HepG2 (cell line): ENCODE results near the gene GATA3.

ENCODE experiments used
- GTF2F1 ChIP-seq: fragments of 150-350 bp; IDR thresholded peaks from 2 replicates; pipeline ENCODE4 v1.6.1; 2014; ENCODE audit warnings: low read length
- PHB2 ChIP-seq: fragments of 450-650 bp; IDR thresholded peaks from 2 replicates; pipeline ENCODE4 v1.6.1; 2018; ENCODE audit not compliant: partially characterized antibody
- POLR2AphosphoS5 ChIP-seq: IDR thresholded peaks from 2 replicates; pipeline ENCODE4 v1.6.1; 2012; ENCODE audit warnings: low read depth, low read length
- SMARCC2 ChIP-seq: fragments of 450-650 bp; IDR thresholded peaks from 2 replicates; pipeline ENCODE4 v1.6.1; 2017; ENCODE audit warnings: antibody characterized with exemption, mild to moderate bottlenecking
- TAF1 ChIP-seq: sonication (generic); formaldehyde crosslinking; IDR thresholded peaks from 2 replicates; pipeline ENCODE4 v1.4.0; 2020; ENCODE audit warnings: missing genetic modification reagents
- ZNF335 ChIP-seq: sonication (generic); formaldehyde crosslinking; IDR thresholded peaks from 2 replicates; pipeline ENCODE4 v1.4.0; 2020; ENCODE audit warnings: missing genetic modification reagents
- TF ChIP-seq, protein P1 (sequence below): sonication (generic); formaldehyde crosslinking; IDR thresholded peaks from 2 replicates; pipeline ENCODE4 v1.4.0; 2020; ENCODE audit warnings: missing genetic modification reagents, borderline replicate concordance
- TF ChIP-seq, protein P2 (sequence below): sonication (generic); formaldehyde crosslinking; IDR thresholded peaks from 2 replicates; pipeline ENCODE4 v1.5.0; 2020; ENCODE audit warnings: mild to moderate bottlenecking, missing genetic modification reagents, moderate library complexity
- TF ChIP-seq, protein P3 (sequence below): sonication (generic); formaldehyde crosslinking; IDR thresholded peaks from 2 replicates; pipeline ENCODE4 v1.4.0; 2020; ENCODE audit warnings: missing genetic modification reagents
- TF ChIP-seq, protein P4 (sequence below): IDR thresholded peaks from 2 replicates; pipeline ENCODE4 v1.6.1; 2016; ENCODE audit warnings: missing compliant biosample characterization, missing genetic modification reagents, borderline replicate concordance

DNA sequence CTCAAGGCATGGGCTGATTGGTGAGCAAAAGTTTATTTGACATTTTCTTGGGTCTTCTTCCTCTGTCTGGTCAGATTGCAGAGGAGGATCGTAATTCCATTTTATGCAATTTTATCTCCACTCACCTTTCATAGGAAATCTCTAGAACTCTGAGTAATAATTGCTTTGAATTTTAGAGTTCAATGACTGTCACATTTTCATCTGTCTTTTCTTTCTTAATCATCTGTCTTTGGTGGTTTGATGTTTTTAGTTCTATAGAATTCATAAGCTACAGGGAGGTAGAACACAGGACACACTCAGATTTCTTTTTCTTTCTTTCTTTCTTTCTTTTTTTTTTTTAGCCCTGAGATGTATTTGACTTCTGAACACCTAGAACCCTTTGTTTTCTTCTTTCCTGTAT lies 11.6 kb downstream of the GATA3 start:
- TF ChIP-seq SMARCC2 (no peak), GTF2F1 (no peak), ZNF335 (CRISPR knock-in tag) (no peak), TAF1 (CRISPR knock-in tag) (no peak), POLR2AphosphoS5 (no peak), PHB2 (no peak)
- TF ChIP-seq, protein P1, sequence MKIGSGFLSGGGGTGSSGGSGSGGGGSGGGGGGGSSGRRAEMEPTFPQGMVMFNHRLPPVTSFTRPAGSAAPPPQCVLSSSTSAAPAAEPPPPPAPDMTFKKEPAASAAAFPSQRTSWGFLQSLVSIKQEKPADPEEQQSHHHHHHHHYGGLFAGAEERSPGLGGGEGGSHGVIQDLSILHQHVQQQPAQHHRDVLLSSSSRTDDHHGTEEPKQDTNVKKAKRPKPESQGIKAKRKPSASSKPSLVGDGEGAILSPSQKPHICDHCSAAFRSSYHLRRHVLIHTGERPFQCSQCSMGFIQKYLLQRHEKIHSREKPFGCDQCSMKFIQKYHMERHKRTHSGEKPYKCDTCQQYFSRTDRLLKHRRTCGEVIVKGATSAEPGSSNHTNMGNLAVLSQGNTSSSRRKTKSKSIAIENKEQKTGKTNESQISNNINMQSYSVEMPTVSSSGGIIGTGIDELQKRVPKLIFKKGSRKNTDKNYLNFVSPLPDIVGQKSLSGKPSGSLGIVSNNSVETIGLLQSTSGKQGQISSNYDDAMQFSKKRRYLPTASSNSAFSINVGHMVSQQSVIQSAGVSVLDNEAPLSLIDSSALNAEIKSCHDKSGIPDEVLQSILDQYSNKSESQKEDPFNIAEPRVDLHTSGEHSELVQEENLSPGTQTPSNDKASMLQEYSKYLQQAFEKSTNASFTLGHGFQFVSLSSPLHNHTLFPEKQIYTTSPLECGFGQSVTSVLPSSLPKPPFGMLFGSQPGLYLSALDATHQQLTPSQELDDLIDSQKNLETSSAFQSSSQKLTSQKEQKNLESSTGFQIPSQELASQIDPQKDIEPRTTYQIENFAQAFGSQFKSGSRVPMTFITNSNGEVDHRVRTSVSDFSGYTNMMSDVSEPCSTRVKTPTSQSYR, result no peak
- TF ChIP-seq, protein P2, sequence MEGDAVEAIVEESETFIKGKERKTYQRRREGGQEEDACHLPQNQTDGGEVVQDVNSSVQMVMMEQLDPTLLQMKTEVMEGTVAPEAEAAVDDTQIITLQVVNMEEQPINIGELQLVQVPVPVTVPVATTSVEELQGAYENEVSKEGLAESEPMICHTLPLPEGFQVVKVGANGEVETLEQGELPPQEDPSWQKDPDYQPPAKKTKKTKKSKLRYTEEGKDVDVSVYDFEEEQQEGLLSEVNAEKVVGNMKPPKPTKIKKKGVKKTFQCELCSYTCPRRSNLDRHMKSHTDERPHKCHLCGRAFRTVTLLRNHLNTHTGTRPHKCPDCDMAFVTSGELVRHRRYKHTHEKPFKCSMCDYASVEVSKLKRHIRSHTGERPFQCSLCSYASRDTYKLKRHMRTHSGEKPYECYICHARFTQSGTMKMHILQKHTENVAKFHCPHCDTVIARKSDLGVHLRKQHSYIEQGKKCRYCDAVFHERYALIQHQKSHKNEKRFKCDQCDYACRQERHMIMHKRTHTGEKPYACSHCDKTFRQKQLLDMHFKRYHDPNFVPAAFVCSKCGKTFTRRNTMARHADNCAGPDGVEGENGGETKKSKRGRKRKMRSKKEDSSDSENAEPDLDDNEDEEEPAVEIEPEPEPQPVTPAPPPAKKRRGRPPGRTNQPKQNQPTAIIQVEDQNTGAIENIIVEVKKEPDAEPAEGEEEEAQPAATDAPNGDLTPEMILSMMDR (CRISPR knock-in tag), result no peak
- TF ChIP-seq, protein P3, sequence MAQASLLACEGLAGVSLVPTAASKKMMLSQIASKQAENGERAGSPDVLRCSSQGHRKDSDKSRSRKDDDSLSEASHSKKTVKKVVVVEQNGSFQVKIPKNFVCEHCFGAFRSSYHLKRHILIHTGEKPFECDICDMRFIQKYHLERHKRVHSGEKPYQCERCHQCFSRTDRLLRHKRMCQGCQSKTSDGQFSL (CRISPR knock-in tag), result no peak
- TF ChIP-seq, protein P4, sequence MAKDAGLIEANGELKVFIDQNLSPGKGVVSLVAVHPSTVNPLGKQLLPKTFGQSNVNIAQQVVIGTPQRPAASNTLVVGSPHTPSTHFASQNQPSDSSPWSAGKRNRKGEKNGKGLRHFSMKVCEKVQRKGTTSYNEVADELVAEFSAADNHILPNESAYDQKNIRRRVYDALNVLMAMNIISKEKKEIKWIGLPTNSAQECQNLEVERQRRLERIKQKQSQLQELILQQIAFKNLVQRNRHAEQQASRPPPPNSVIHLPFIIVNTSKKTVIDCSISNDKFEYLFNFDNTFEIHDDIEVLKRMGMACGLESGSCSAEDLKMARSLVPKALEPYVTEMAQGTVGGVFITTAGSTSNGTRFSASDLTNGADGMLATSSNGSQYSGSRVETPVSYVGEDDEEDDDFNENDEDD (CRISPR knock-in tag), result no peak
